NCI-H1694 treated with DMSO at 0.1 percent for 48 hours (cell line): ENCODE measurements around the gene DNAJB6.
A peak's percentile ranks its signal among the peaks of the same experiment; 100 is the strongest.
"Not testable (repeated sequence)": the region's sequence is repeated elsewhere in the genome, so short reads cannot be mapped to it uniquely, and the experiment has no call there.

Experiments used
- DNase-seq: peaks from one replicate; lab custom pipeline; 2025; lab: John Stamatoyannopoulos, UW

The DNAJB6 gene

DNA sequence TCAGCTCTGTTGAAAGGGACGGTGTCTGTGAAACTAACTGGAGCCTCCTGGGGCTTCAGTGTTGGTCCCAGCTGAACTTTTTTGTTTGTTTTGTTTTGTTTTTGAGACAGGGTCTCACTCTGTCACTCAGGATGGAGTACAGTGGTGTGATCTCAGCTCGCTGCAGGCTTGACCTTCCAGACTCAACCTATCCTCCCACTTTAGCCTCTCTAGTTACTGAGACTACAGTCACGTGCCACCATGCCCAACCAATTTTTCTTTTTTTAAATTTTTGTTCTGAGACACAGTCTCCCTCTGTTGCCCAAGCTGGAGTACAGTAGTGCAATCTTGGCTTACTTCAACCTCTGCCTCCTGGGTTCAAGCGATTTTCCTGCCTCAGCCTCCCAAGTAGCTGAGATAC, 13.4 kb upstream of the DNAJB6 start:
- DNase-seq: no peak

DNA sequence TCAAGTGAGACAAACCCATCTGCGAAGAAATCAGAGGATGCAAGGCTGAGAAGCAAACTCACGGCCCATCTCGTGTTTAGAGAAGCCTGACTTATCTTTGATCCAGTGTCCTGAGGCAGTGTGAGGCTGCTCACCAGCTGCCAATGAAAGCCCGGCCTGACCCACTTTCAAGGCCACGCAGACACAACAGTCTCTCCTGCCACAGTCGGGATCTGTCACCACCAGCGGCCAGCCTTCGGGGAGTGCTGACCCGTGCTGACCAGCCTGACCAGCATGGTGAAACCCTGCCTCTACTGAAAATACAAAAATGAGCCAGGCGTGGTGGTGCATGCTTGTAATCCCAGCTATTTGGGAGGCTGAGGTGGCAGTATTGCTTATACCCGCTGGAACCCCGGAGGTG, 7.4 kb upstream of the DNAJB6 start:
- no peak for DNase-seq

- not testable (repeated sequence) for DNase-seq
These were observed 6.2 kb upstream of the DNAJB6 start for GRCh38 chr7:157330567-157330966.

DNA sequence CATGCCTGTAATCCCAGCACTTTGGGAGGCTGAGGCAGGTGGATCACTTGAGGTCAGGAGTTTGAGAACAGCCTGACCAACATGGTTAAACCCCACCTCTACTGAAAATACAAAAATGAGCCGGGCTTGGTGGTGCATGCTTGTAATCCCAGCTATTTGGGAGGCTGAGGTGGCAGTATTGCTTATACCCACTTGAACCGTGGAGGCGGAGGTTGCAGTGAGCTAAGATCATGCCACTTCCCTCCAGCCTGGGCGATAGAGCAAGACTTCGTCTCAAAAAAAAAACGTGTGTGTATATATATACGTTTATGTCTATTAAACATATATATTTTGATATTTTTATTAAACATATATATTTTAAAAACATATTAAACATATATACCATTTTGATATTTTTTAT, 5.8 kb upstream of the DNAJB6 start:
- not testable (repeated sequence) for DNase-seq

- DNase-seq: no peak
These were observed 1.6 kb upstream of the DNAJB6 start for GRCh38 chr7:157335236-157335635.

GRCh38 chr7:157335991-157336382, 817 bp upstream of the DNAJB6 start:
- DNase-seq: no peak

GRCh38 chr7:157337316-157338149, 729 bp downstream of the DNAJB6 start:
- DNase-seq: no peak

- peak; percentile 40 for DNase-seq
These were observed 3.2 kb downstream of the DNAJB6 start for GRCh38 chr7:157339777-157340677.

GRCh38 chr7:157347217-157347904, 10.6 kb downstream of the DNAJB6 start:
- no peak for DNase-seq

DNA sequence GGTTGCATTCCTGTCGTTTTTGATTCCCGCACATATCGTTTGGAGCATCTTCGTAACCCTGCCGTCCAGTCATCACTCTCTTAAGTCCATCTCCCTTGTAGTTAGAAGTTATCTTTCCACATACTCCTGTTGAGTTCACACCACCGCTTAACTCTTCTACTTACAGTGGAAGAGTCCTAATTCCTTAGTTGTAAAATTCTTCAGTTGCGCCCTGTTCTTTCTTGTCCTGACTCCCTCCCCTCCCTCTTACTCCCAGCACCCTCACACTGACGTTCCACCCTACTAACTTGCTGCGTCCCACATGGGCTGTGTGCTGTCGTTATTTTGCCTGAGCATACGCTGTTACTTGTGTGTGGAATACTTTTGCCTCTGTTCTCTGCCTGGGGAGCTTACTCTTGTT, 11.7 kb downstream of the DNAJB6 start:
- DNase-seq: no peak

- DNase-seq: no peak
These were observed 15.7 kb downstream of the DNAJB6 start for GRCh38 chr7:157352516-157352915.

DNA sequence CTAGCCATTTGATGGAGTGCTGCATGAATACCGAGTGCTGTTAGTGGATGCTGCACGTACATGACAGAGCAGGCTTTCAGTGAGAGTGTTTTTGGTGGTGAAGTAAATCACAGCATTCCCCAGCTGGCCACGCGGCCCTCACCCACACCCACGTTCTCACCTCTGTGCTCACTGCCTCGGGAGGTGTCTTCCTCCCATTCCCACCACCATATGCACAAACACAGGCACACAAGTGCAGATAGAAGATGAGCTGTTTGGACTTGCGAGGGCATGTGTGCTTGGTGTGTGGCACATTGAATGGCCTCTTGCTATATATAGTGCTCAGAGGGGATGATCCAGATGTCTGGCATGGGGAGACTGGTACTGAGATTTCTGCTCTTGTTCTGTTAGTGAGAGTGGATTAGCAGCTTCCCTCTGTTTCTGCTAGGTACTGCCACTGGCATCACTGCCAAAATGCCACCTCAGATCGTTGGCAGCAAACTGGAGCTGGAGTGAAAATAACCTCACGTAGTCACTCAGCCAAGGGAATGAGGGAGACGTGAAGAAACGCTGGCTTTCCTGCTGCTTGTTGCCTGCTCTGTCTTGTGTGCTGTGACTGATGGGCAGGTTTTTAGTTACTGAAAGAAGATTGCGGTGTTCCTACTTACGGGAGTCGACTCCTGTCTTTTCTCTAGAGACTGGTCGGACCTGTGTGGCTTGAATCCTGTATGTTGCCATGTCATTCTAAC, 19.1 kb downstream of the DNAJB6 start:
- DNase-seq: peak; percentile 59

GRCh38 chr7:157357129-157358040, 20.6 kb downstream of the DNAJB6 start:
- no peak for DNase-seq

DNA sequence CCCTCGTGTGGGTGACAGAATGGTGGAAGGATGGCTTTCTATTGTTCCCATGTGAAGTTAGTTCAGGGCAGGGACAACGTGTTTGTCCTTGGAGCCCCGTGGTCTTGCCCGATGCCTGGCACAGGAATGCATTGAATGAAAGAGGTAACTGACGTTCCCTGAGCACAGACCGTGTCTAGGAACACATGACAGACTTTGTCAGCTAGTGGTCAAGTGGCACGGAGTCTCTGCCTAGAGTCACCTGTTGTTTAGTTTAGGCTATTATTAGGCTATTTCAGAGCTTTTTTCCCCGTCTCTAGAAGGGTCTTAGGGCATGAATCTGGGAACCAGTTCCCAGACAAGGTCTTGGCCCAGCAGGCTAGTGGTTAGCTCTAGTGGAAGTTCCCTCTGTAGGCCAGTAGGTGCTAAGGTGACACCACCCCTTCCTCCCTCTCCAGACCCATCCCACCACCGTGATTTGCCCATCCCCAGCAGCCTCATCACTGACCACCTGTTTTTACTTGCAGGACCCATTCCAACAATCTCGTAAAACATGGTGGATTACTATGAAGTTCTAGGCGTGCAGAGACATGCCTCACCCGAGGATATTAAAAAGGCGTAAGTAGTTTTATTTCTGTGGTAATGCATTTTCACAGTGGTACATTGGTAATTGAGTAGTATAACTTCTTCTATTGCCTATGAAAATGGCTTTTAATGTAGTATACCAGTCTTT, 21.4 kb downstream of the DNAJB6 start:
- DNase-seq: no peak

DNA sequence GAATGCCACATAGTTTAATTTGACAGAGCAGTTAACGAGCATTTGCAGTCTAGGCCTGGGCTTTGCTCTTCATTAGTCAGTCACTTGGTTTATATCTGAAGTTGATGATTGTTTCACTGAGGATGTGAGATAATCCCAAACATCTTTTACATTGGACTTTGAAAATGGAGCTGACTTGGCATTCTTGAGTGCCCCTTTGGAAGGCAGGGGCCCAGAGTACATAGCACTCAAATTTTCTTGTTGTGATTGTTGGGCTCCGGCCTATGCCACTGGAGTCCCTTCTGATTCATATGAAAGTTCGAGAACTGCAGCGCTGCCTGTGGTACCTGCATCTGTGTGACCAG, 21.9 kb downstream of the DNAJB6 start:
- no peak for DNase-seq

DNA sequence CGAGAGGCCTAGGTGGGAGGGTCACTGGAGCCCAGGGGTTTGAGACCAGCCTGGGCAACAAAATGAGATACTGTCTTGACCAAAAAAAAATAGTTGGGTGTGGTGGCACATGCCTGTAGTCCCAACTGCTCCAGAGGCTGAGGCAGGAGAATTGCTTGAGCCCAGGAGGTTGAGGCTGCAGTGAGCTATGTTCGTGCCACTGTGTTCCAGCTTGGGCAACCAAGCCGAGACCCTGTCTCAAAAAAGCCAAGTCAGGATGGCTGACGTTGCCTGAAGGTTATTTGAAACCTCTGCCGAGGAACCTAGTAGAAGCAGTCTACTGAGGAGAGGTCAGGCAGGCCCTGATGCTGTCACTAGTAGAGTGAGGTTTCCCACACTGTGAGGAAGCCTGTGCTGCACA, 22.8 kb downstream of the DNAJB6 start:
- no peak for DNase-seq

GRCh38 chr7:157360483-157361025, 23.8 kb downstream of the DNAJB6 start:
- DNase-seq: no peak

DNA sequence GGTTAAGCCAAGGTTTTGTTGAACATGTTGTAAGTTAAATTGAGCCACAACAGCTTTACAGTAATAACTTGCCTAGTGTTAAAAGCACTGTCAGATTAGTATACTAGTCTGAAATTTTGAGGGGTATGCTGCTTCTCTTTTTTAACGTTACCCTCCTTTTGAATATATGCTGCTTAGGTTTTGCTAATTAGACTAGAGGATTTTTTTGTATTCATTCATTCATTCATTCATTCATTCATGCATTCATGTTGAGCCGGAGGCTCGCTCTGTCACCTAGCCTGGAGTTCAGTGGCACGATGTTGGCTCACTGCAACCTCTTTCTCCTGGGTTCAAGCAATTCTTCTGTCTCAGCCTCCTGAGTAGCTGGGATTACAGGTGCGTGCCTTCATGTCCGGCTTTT, 24.7 kb downstream of the DNAJB6 start:
- no peak for DNase-seq

- no peak for DNase-seq
These were observed 25.9 kb downstream of the DNAJB6 start for GRCh38 chr7:157362729-157363128.

DNA sequence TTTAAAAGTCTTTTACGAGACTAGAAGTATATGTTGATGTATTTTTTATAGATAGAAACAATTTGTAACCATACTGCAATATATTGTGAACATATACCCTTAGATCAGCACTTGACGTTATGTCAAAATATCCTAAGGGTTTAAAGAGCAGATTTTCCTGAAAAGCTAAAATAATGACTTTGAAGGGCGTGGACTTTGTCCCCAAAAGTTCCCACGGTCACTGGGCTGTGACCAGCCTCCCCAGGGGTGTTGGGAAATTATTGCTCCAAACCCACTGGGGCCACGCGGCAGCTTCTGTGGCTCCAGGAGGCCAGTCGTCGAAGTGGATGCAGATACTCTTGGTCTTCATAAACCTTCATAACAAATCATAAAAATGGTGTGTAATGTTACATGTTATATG, 29.9 kb downstream of the DNAJB6 start:
- DNase-seq: no peak
